OCI-LY1 (cell line): ENCODE results near the gene NPR1.
"Not testable (repeated sequence)": the region's sequence is repeated elsewhere in the genome, so short reads cannot be mapped to it uniquely, and the experiment has no call there.

Experiments used
- H2AFZ ChIP-seq: fragments of 200-600 bp; sonication (generic), shearing (Covaris generic); 2 replicates; pipeline ENCODE4 v1.6.0; 2014; ENCODE audit warnings: antibody characterized with exemption, mild to moderate bottlenecking, low read length
- H3F3A ChIP-seq: fragments of 200-600 bp; sonication (generic), shearing (Covaris generic); 2 replicates; pipeline ENCODE4 v1.6.0; 2014; ENCODE audit warnings: mild to moderate bottlenecking, antibody characterized with exemption, low read length, moderate library complexity; ENCODE audit not compliant: insufficient read depth
- H3K27ac ChIP-seq: fragments of 200-600 bp; sonication (generic); 2 replicates; pipeline ENCODE4 v1.5.1; 2014; ENCODE audit warnings: low read length, mixed run types, mild to moderate bottlenecking, low read depth; ENCODE audit not compliant: poor library complexity, severe bottlenecking
- H3K27me3 ChIP-seq: fragments of 200-600 bp; sonication (generic); 2 replicates; pipeline ENCODE4 v1.6.0; 2014; ENCODE audit warnings: antibody characterized with exemption, mild to moderate bottlenecking, low read length, moderate library complexity; ENCODE audit not compliant: insufficient read depth
- H3K36me3 ChIP-seq: fragments of 200-600 bp; sonication (generic); 2 replicates; pipeline ENCODE4 v1.6.1; 2014; ENCODE audit warnings: mild to moderate bottlenecking, antibody characterized with exemption, low read length, moderate library complexity, mixed read lengths; ENCODE audit not compliant: insufficient read depth
- H3K4me1 ChIP-seq: fragments of 200-600 bp; sonication (generic); 2 replicates; pipeline ENCODE4 v1.5.1; 2014; ENCODE audit warnings: mild to moderate bottlenecking, low read length, moderate library complexity; ENCODE audit not compliant: insufficient read depth, severe bottlenecking
- H3K4me2 ChIP-seq: fragments of 200-600 bp; sonication (generic), shearing (Covaris generic); 2 replicates; pipeline ENCODE4 v1.6.1; 2014; ENCODE audit warnings: low read length
- H3K4me3 ChIP-seq: fragments of 200-600 bp; sonication (generic); 2 replicates; pipeline ENCODE4 v1.5.1; 2014; ENCODE audit warnings: low read length, low read depth, mild to moderate bottlenecking, mixed read lengths; ENCODE audit not compliant: poor library complexity, severe bottlenecking
- H3K79me2 ChIP-seq: fragments of 200-600 bp; shearing (Covaris generic); 2 replicates; pipeline ENCODE4 v1.6.1; 2016; ENCODE audit warnings: mixed run types, low read length, mixed read lengths; ENCODE audit not compliant: insufficient read depth
- H3K9ac ChIP-seq: fragments of 200-600 bp; sonication (generic), shearing (Covaris generic); 2 replicates; pipeline ENCODE4 v1.6.1; 2014; ENCODE audit warnings: mild to moderate bottlenecking, low read length, mixed read lengths
- H3K9me2 ChIP-seq: fragments of 200-600 bp; sonication (generic), shearing (Covaris generic); 2 replicates; pipeline ENCODE4 v1.6.1; 2014; ENCODE audit warnings: low read depth, mild to moderate bottlenecking, low read length, mixed read lengths
- H3K9me3 ChIP-seq: fragments of 200-600 bp; shearing (Covaris generic); 2 replicates; pipeline ENCODE4 v1.6.1; 2014; ENCODE audit warnings: low read length, mixed read lengths
- H4K20me1 ChIP-seq: fragments of 200-600 bp; sonication (generic), shearing (Covaris generic); 2 replicates; pipeline ENCODE4 v1.6.0; 2016; ENCODE audit warnings: mild to moderate bottlenecking, low read length; ENCODE audit not compliant: insufficient read depth
- EZH2 ChIP-seq: fragments of 200-600 bp; sonication (generic), shearing (Covaris generic); IDR thresholded peaks from 2 replicates; pipeline ENCODE4 v1.8.0; 2017; ENCODE audit warnings: borderline replicate concordance, mixed run types, mild to moderate bottlenecking, antibody characterized with exemption, low read length, moderate library complexity, mixed read lengths
- TF ChIP-seq, protein P1 (sequence below): fragments of 200-600 bp; sonication (generic), shearing (Covaris generic); IDR thresholded peaks from 2 replicates; pipeline ENCODE4 v1.5.1; 2017; ENCODE audit warnings: mild to moderate bottlenecking, antibody characterized with exemption, low read length, moderate library complexity, mixed read lengths

The NPR1 gene

DNA sequence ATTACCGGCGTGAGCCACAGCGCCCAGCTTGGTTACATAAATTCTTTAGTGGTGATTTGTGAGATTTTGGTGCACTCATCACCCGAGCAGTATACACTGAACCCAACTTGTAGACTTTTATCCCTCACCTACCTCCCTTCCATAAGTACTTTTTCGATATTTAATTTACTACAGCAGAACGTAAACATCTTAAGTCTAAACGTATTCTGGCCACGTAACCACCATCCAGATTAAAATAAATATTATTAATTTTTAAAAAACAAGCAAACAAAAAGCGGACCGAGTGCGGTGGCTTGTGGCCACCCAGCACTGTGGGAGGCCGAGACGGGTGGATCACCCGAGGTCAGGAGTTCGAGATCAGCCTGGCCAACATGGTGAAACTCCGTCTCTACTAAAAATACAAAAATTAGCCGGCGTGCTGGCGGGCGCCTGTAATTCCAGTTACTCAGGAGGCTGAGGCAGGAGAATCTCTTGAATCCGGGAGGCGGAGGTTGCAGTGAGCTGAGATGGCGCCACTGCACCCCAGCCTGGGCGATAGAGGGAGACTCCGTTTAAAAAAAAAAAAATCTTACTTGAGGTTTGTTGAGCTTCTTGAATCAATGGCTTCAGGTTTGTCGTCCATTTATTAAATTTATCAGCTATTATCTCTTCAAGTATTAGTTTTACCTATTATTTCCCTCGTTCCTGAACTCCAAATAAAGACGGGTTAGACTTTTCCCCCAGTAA lies 6.7 kb upstream of the NPR1 start:
- Histone ChIP-seq H3K4me3 (peak overlapping the region; percentile 64), H3K79me2 (peaks cover 18% of the 10 kb centered on the region), H3K36me3 (peaks cover 38% of the 10 kb centered on the region), H3K27ac (peak overlapping the region; percentile 44), H2AFZ (peak overlapping the region; percentile 97; the same call in 1 of the 2 replicates), H3K4me2 (peak overlapping the region; percentile 91), H3K9ac (peak overlapping the region; percentile 67), H3K4me1 (peaks cover 17% of the 10 kb centered on the region)
- H3K27me3 ChIP-seq, H3K9me3 ChIP-seq, H3K9me2 ChIP-seq, H3F3A ChIP-seq, H4K20me1 ChIP-seq: not testable (repeated sequence)
- TF ChIP-seq, protein P1, sequence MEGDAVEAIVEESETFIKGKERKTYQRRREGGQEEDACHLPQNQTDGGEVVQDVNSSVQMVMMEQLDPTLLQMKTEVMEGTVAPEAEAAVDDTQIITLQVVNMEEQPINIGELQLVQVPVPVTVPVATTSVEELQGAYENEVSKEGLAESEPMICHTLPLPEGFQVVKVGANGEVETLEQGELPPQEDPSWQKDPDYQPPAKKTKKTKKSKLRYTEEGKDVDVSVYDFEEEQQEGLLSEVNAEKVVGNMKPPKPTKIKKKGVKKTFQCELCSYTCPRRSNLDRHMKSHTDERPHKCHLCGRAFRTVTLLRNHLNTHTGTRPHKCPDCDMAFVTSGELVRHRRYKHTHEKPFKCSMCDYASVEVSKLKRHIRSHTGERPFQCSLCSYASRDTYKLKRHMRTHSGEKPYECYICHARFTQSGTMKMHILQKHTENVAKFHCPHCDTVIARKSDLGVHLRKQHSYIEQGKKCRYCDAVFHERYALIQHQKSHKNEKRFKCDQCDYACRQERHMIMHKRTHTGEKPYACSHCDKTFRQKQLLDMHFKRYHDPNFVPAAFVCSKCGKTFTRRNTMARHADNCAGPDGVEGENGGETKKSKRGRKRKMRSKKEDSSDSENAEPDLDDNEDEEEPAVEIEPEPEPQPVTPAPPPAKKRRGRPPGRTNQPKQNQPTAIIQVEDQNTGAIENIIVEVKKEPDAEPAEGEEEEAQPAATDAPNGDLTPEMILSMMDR = 0 out of 2 replicates have a peak, but pooled peaks have one; percentile 21

DNA sequence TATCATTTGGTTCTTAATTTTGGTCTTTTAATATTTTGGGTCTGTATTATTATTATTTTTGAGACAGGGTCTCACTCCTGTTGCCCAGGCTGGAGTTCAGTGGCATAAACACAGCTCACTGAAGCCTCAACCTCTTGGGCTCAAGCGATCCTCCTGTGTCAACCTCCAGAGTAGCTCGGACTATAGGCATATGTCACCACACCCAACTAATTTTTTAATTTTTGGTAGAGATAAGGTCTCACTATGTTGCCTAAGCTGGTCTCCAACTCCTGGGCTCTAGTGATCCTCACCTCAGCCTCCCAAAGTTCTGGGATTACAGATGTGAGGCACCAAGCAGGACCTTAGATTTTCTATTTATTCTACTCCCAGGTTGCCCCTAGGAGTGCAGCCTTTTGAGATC lies 5.0 kb upstream of the NPR1 start:
- Histone ChIP-seq H3K79me2 (peaks cover 18% of the 10 kb centered on the region), H3K27ac (no peak overlapping the region), H3K4me3 (no peak overlapping the region), H3K4me2 (no peak overlapping the region), H3K9me3 (no peaks in the 10 kb centered on the region), H3K9me2 (no peaks in the 10 kb centered on the region), H3K36me3 (peaks cover 21% of the 10 kb centered on the region), H3K27me3 (no peaks in the 10 kb centered on the region), H3F3A (no peaks in the 10 kb centered on the region), H3K9ac (no peak overlapping the region), H3K4me1 (peaks cover 14% of the 10 kb centered on the region), H4K20me1 (no peaks in the 10 kb centered on the region), H2AFZ (no peak overlapping the region)
- no peak for TF ChIP-seq EZH2
- TF ChIP-seq, protein P1 = no peak

DNA sequence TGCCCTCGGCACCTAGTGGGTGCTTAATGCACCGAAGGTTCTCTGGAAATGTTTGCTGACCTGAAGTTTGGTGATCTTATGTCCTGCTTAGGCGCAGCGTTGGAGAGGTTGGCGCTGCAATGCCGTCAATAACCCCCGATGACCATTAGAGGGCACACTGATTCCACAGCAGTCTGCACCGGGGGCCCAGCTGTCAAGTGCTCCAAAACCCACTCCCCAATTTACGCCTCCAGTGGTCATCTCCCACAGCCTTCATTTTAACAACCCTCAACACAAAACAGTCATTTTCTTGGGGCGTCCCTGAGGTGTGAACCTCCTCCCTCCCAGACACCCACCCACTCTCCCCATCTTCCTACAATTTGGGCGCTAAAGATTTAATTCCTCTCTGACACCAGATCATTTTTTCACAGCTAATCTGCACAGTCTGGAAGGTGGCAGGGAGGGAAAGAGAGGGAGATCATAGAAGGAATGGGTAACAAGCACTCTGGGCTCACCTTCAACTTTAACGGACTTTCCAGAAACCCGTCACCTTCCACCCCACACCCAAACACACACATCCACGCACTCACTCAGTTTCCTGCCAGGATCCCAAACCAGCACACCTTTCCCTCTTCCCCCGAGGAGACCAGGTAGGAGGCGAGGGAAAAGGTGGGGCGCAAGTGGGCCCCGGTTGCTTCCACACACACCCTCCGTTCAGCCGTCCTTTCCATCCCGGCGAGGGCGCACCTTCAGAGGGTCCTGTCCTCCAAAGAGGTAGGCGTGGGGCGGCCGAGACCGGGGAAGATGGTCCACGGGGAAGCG lies 570 bp upstream of the NPR1 start:
- TF ChIP-seq, protein P1 = peak; percentile 95
- no peak for TF ChIP-seq EZH2
- Histone ChIP-seq H3K27ac (no peak overlapping the region), H3K9me3 (no peaks in the 10 kb centered on the region), H3K4me1 (no peaks in the 10 kb centered on the region), H3K36me3 (no peaks in the 10 kb centered on the region), H3K79me2 (no peaks in the 10 kb centered on the region), H3K4me3 (no peak overlapping the region), H3F3A (no peaks in the 10 kb centered on the region), H3K27me3 (no peaks in the 10 kb centered on the region; the same call in 1 of the 2 replicates), H3K4me2 (no peak overlapping the region), H3K9ac (no peak overlapping the region), H4K20me1 (no peaks in the 10 kb centered on the region), H2AFZ (no peak overlapping the region), H3K9me2 (no peaks in the 10 kb centered on the region)
